ENCODE measurements around the gene TAF1B. TPM values are rescaled to one million over a fixed set of nuclear protein-coding genes. Genes with fewer than 3 reads are reported as not detected.

TAF1B gene
- total and polyA plus RNA-seq, 8 donors, result 22.0 to 33.9 (median 28.2) TPM

DNA sequence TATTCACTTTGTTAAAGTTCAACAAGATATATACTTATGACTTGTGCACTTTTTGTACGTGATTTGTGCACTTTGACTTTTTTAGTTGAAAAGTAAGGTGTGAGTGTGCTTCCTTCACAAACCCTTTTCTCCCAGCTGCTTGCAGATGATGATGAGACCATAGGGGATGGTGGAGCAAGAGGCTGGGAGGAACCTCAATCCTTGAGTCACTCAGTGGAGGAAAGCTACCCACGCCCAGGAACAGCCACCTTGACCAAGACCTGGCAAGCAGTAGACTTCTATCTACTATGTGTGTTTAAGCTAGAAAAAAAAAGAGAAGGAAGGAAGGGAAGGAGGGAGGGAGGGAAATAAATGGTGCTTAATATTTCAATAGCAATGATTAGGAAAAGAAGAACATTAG lies 25.2 kb upstream of the TAF1B start:
- no peaks in the 10 kb centered on the region for H3K36me3 ChIP-seq
- no peak for DNase-seq
- no peak for TF ChIP-seq CTCF (IDR thresholded peaks at IDR 0.05)
- peaks cover 8 to 12% of the 10 kb centered on the region in 2 donors for H3K4me1 ChIP-seq
- ATAC-seq, result no peak
- H3K27me3 ChIP-seq, result no peaks in the 10 kb centered on the region
- H3K4me3 ChIP-seq, result no peak overlapping the region
- H3K27ac ChIP-seq, result no peak overlapping the region
- intact Hi-C loops (cut with DNase I), result loop anchor here in 1 of 2 donors (5.0 kb wide), 1 partner anchor 229 kb away; no protein-coding TSS in a partner anchor
- no peaks in the 10 kb centered on the region for H3K9me3 ChIP-seq

DNA sequence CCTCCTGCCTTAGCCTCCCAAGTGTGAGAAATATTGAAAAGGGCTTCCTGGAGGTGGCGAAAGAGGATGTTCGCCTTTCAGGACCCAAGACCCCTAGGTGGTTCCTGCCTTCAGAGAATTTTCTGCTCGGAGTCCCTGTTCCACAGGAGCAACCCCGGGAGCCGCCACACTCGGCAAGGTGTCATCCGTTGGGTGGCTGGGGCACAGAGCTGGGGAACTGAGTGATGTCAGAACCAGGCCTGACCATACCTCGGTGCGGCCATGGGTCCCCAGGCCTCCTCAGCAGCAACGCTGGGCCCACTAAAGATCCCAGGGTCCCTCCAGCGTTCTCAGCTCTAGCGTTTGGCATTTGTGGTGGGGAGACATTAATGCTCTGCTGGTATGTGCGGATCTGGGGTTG lies 23.7 kb upstream of the TAF1B start:
- no peak overlapping the region for H3K4me3 ChIP-seq
- no peaks in the 10 kb centered on the region for H3K27me3 ChIP-seq
- TF ChIP-seq CTCF (IDR thresholded peaks at IDR 0.05), result no peak
- ATAC-seq (no peak), DNase-seq (no peak)
- no peaks in the 10 kb centered on the region for H3K4me1 ChIP-seq
- H3K36me3 ChIP-seq, result no peaks in the 10 kb centered on the region
- intact Hi-C loops (cut with DNase I), result loop anchor here in 1 of 2 donors (5.0 kb wide), 1 partner anchor 228 kb away; no protein-coding TSS in a partner anchor
- no peaks in the 10 kb centered on the region for H3K9me3 ChIP-seq
- no peak overlapping the region for H3K27ac ChIP-seq

DNA sequence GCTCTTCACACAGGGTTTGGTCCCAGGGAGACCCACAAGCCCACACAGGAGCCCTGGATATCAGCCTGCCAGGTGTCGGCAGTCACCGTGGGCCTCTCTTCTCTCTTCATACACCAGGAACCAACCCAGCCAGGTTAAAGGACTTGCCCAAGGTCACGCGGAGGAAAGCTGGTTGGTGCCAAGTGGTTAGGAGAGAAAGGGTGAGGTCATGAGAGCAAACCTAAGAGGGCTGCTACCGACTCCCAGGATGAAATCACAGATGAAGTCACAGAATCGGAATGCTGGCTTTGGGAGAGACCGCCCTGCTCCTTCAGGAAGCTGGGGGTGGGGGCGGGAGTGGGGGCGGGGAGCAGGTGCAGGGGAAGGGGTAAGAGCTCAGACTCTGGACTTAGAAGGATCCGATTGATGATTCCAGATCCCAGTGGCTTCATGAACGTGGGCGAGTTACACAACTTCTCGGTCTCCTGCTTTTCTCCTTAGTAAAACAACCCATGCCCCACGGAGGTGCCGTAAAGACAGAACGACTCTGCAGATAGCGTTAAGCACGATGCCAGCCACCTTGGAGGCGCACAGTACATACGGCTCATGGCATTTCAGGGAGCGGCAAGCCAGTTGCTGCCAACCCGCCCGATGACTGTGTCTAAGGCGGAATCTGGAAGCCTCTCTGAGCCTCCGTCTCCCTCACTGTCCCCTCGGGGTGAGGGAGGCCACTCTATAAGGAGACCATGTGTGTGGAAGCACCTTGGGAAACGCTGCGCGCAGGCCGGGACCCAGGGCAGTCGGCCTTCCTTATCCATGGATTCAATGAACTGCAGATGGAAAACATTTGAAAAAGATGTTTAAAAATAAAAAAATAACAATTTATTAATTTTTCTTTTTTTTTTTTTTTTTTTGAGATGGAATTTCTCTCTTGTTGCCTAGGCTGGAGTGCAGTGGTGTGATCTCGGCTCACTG lies 23.0 kb upstream of the TAF1B start:
- Histone ChIP-seq H3K27me3 (no peaks in the 10 kb centered on the region), H3K36me3 (no peaks in the 10 kb centered on the region), H3K4me1 (no peaks in the 10 kb centered on the region), H3K4me3 (no peak overlapping the region), H3K27ac (no peak overlapping the region), H3K9me3 (no peaks in the 10 kb centered on the region)
- intact Hi-C loops (cut with DNase I), result no loop called here
- TF ChIP-seq CTCF (IDR thresholded peaks at IDR 0.05), result no peak
- peak in 2 of 4 donors; percentile 54 to 64 for DNase-seq
- peak; percentile 89 for ATAC-seq

GRCh38 chr2:9821805-9822445 lies 21.3 kb upstream of the TAF1B start:
- Histone ChIP-seq H3K27ac (no peak overlapping the region), H3K27me3 (no peaks in the 10 kb centered on the region), H3K36me3 (no peaks in the 10 kb centered on the region), H3K4me1 (no peaks in the 10 kb centered on the region), H3K9me3 (no peaks in the 10 kb centered on the region), H3K4me3 (no peak overlapping the region)
- intact Hi-C loops (cut with DNase I), result no loop called here
- DNase-seq (no peak), ATAC-seq (no peak)
- TF ChIP-seq CTCF (IDR thresholded peaks at IDR 0.05), result no peak

DNA sequence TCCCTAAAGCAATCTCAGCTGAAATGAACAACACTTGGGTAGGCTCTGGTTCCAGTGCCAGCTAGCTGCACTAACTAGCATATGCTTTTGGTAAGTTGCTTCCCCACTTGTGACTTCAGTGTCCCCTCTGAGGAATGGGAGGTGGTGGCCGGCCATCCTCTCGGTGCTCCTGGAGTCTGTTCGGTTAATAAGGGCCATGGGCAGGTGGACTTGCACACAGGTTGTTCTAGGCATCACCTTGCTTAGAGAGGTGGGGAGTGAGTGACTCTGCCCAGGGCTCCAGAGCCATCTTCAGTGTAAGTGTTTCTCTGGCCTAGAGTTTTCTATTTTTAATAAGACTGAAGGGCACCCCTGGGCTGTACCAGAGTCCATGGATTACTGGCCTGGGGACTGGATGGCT lies 18.8 kb upstream of the TAF1B start:
- intact Hi-C loops (cut with DNase I), result no loop called here

More for the DNA sequence above, 18.8 kb upstream of the TAF1B start:
- DNase-seq (no peak), ATAC-seq (no peak)
- no peak overlapping the region for H3K27ac ChIP-seq
- no peaks in the 10 kb centered on the region for H3K36me3 ChIP-seq
- H3K4me3 ChIP-seq, result no peak overlapping the region
- H3K27me3 ChIP-seq, result no peaks in the 10 kb centered on the region
- TF ChIP-seq CTCF (IDR thresholded peaks at IDR 0.05), result no peak
- H3K9me3 ChIP-seq, result no peaks in the 10 kb centered on the region
- H3K4me1 ChIP-seq, result no peaks in the 10 kb centered on the region

Data from left lung (tissue), 10 donors.